ENCODE data around the gene DLGAP1.

DLGAP1 gene

DNA sequence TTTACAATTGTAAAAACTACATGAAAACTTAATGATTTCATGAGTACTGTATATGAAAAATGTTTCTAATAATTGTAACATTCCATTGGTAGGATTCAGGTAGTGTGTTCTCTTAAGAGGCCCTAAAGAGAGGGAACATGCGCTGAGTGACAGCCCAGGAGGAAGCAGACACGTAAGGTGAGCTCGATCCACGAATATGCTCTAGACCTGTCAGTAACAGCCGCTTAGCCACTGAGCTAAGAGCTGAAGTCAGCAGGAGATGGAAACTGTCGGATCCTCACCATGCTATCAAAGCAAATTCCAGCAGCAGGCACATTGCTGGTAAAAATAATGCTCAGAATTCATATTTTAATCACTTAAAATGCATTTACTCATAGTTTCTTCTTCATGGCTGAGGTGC lies 658.7 kb downstream of the DLGAP1 start:
- ChIA-PET CTCF (interaction anchor here (0.6 to 1.2 kb wide), 3 partner anchors 26 to 253 kb away, joined by 3 to 4 read pairs (median 3); no protein-coding TSS in a partner anchor), POLR2A (no interaction called here)
- Histone ChIP-seq H3K27ac (ENCODE audit: extremely low read depth, low read depth, low read length) (no peak overlapping the region), H3K4me3 (ENCODE audit: low read depth, low read length) (no peak overlapping the region), H3K9me3 (ENCODE audit: control insufficient read depth, insufficient read depth, low read depth, low read length) (no peaks in the 10 kb centered on the region), H3K4me1 (ENCODE audit: control insufficient read depth, insufficient read depth, low read length) (no peaks in the 10 kb centered on the region; the same call in 1 of the 2 replicates), H3K36me3 (ENCODE audit: control insufficient read depth in 2 of 2, insufficient read depth in 1 of 2, low read length in 2 of 2) (no peaks in the 10 kb centered on the region)
- TF ChIP-seq ZNF10 (tag by site-specific recombination; IDR thresholded peaks at IDR 0.05) = no peak

DNA sequence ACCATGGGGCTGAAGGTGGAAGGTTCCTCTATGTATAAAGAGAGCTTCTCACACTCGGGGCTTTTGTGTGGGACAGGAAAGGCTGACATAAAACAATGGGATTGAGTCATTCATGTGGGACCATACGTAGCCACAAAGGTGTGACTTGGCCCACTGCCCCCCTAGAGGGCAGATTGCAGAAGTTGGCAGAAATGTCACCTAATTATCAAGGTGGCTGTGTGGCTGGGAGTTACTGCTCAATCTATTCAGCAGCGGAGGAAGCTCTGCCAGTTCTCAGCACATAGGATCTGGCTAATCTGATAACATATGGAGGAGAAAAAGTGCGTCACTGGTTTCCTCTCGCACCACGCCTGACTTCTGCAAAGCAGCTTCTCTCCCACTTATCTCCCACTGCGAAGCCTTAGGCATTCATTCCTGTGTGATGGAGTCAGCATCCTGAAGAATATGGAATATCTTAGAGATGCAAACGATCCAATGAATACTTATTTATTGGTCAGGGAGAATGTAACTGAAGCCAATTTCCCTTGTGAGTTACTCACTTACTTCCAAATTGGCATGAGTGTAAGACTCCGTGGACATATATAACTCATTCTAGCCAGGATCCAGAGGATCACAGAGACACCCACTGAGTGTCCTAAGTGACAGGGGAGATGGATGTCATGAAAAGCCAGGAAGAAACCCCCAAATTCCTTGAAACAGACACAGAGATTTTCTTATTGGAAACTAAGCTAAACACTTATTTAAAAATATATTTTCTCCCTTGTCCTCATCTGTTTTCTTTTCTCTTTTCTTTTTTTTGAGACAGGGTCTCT lies 660.4 kb downstream of the DLGAP1 start:
- Histone ChIP-seq H3K9me3 (ENCODE audit: control insufficient read depth, insufficient read depth, low read depth, low read length) (no peaks in the 10 kb centered on the region), H3K27ac (ENCODE audit: extremely low read depth, low read depth, low read length) (no peak overlapping the region), H3K36me3 (ENCODE audit: control insufficient read depth in 2 of 2, insufficient read depth in 1 of 2, low read length in 2 of 2) (no peaks in the 10 kb centered on the region), H3K4me3 (ENCODE audit: low read depth, low read length) (no peak overlapping the region), H3K4me1 (ENCODE audit: control insufficient read depth, insufficient read depth, low read length) (peaks cover 5% of the 10 kb centered on the region)
- ChIA-PET POLR2A (interaction anchor here (0.6 to 1.7 kb wide), 6 partner anchors 8 to 1032 kb away, joined by 3 to 6 read pairs (median 4); no protein-coding TSS in a partner anchor), CTCF (interaction anchor here (0.6 to 4.8 kb wide), 6 partner anchors 12 to 208 kb away, joined by 3 to 28 read pairs (median 3); no protein-coding TSS in a partner anchor)
- TF ChIP-seq, protein P1, sequence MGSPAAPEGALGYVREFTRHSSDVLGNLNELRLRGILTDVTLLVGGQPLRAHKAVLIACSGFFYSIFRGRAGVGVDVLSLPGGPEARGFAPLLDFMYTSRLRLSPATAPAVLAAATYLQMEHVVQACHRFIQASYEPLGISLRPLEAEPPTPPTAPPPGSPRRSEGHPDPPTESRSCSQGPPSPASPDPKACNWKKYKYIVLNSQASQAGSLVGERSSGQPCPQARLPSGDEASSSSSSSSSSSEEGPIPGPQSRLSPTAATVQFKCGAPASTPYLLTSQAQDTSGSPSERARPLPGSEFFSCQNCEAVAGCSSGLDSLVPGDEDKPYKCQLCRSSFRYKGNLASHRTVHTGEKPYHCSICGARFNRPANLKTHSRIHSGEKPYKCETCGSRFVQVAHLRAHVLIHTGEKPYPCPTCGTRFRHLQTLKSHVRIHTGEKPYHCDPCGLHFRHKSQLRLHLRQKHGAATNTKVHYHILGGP (tag by site-specific recombination; IDR thresholded peaks at IDR 0.05) = no peak
- TF ChIP-seq ZNF350 (tag by site-specific recombination; IDR thresholded peaks at IDR 0.05) = no peak
- TF ChIP-seq, protein P2, sequence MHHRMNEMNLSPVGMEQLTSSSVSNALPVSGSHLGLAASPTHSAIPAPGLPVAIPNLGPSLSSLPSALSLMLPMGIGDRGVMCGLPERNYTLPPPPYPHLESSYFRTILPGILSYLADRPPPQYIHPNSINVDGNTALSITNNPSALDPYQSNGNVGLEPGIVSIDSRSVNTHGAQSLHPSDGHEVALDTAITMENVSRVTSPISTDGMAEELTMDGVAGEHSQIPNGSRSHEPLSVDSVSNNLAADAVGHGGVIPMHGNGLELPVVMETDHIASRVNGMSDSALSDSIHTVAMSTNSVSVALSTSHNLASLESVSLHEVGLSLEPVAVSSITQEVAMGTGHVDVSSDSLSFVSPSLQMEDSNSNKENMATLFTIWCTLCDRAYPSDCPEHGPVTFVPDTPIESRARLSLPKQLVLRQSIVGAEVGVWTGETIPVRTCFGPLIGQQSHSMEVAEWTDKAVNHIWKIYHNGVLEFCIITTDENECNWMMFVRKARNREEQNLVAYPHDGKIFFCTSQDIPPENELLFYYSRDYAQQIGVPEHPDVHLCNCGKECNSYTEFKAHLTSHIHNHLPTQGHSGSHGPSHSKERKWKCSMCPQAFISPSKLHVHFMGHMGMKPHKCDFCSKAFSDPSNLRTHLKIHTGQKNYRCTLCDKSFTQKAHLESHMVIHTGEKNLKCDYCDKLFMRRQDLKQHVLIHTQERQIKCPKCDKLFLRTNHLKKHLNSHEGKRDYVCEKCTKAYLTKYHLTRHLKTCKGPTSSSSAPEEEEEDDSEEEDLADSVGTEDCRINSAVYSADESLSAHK (tag by site-specific recombination; IDR thresholded peaks at IDR 0.05) = 0 out of 2 replicates have a peak, but pooled peaks have one; percentile 57
- TF ChIP-seq ZFHX2 (tag by site-specific recombination; conservative IDR thresholded peaks at IDR 0.05) = 0 out of 2 replicates have a peak, but pooled peaks have one; percentile 18
- no peak for TF ChIP-seq ZNF530 (tag by site-specific recombination; IDR thresholded peaks at IDR 0.05; ENCODE audit: low read depth)
- no peak for TF ChIP-seq ZNF664 (tag by site-specific recombination; IDR thresholded peaks at IDR 0.05)
- TF ChIP-seq HOXA7 (CRISPR knock-in tag; IDR thresholded peaks at IDR 0.05; ENCODE audit: borderline replicate concordance) = no peak
- TF ChIP-seq ZNF629 (tag by site-specific recombination; IDR thresholded peaks at IDR 0.05) = peak; percentile 48
- TF ChIP-seq ZNF473 (tag by site-specific recombination; IDR thresholded peaks at IDR 0.05) = no peak
- 0 out of 2 replicates have a peak, but pooled peaks have one; percentile 31 for TF ChIP-seq ZNF600 (tag by site-specific recombination; IDR thresholded peaks at IDR 0.05)
- 0 out of 2 replicates have a peak, but pooled peaks have one; percentile 24 for TF ChIP-seq PRDM1 (tag by site-specific recombination; IDR thresholded peaks at IDR 0.05)
- TF ChIP-seq, protein P3, sequence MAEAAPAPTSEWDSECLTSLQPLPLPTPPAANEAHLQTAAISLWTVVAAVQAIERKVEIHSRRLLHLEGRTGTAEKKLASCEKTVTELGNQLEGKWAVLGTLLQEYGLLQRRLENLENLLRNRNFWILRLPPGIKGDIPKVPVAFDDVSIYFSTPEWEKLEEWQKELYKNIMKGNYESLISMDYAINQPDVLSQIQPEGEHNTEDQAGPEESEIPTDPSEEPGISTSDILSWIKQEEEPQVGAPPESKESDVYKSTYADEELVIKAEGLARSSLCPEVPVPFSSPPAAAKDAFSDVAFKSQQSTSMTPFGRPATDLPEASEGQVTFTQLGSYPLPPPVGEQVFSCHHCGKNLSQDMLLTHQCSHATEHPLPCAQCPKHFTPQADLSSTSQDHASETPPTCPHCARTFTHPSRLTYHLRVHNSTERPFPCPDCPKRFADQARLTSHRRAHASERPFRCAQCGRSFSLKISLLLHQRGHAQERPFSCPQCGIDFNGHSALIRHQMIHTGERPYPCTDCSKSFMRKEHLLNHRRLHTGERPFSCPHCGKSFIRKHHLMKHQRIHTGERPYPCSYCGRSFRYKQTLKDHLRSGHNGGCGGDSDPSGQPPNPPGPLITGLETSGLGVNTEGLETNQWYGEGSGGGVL (tag by site-specific recombination; IDR thresholded peaks at IDR 0.05) = 0 out of 2 replicates have a peak, but pooled peaks have one; percentile 11
- peak; percentile 77; the same call in 1 of the 2 replicates for TF ChIP-seq RBAK (tag by site-specific recombination; IDR thresholded peaks at IDR 0.05)
- TF ChIP-seq, protein P4, sequence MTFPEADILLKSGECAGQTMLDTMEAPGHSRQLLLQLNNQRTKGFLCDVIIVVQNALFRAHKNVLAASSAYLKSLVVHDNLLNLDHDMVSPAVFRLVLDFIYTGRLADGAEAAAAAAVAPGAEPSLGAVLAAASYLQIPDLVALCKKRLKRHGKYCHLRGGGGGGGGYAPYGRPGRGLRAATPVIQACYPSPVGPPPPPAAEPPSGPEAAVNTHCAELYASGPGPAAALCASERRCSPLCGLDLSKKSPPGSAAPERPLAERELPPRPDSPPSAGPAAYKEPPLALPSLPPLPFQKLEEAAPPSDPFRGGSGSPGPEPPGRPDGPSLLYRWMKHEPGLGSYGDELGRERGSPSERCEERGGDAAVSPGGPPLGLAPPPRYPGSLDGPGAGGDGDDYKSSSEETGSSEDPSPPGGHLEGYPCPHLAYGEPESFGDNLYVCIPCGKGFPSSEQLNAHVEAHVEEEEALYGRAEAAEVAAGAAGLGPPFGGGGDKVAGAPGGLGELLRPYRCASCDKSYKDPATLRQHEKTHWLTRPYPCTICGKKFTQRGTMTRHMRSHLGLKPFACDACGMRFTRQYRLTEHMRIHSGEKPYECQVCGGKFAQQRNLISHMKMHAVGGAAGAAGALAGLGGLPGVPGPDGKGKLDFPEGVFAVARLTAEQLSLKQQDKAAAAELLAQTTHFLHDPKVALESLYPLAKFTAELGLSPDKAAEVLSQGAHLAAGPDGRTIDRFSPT (tag by site-specific recombination; IDR thresholded peaks at IDR 0.05) = peak; percentile 85
- peak; percentile 65 for TF ChIP-seq GLIS1 (tag by site-specific recombination; IDR thresholded peaks at IDR 0.05)
